ENCODE results near the gene ALK.

ALK gene

GRCh38 chr2:29201979-29202378 lies 719.4 kb downstream of the ALK start:
- DNase-seq (ENCODE audit: extremely low read depth, low read depth) = no peak
- no peak for TF ChIP-seq CTCF (IDR thresholded peaks at IDR 0.05; ENCODE audit: low read depth, low read length)

DNA sequence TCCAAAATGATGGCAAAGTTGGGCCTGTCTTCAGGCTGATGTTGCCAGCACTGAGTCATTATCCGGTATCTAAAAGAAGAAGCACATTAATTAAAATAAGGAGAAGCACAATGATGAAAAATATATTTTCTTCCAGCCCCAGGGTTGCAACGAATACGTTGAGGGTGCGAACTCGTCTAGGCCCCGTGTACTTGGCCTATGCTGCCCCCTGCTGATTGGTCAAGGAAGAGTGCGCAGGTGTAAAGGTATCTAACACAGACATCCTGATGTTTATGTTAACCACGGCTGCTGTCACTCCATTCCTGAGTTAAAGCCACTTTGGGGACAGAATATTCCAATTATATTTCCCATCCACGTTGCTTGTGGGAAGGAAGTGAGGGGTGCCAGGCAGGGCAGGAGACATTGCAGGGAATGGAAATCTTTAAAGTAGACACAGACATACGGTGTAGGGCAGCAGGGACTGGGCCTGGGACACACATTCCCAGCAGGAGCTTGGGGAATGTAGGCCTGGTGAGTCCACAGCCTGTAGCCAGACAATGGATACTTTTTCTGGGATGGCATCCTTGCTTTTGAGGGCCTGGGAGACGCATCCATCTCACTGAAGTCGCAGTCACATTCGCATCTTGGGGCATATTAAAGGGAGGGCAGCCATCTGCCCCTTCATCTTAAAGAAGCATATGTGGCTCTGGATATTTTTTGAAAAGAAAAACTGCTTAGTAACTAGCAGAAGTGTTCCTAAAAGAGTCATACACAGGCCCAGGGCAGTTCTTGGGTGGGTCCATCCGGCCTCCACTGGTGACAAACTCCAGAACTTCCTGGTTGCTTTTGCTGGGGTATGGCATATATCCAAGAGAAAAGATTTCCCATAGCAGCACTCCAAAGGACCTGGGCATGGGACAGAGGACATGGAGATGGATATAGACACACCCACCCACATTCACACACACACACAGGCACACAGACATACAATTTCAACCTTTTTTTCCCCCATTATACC lies 724.3 kb downstream of the ALK start:
- peak; percentile 74 for TF ChIP-seq CTCF (IDR thresholded peaks at IDR 0.05; ENCODE audit: low read depth, low read length)
- no peak for DNase-seq (ENCODE audit: extremely low read depth, low read depth)

DNA sequence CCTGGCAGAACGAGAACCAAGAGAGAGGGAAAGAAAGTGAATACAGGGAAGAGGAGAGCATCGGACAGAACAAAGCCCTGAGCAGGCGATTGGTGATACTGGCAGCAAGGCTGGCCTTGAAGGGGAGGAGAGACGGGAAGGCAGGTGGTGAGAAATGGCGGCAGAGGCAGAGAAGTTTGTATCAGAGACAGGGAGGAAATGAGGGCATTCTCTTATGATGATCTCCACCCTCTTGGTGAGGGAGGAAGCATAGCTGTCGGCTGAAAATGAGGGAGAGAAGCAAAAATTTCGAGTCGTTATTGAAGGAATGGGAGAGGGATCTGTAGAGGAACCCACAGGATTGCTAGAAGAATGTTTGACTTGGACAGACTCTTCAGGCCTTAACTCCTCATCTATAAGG lies 725.6 kb downstream of the ALK start:
- no peak for DNase-seq (ENCODE audit: extremely low read depth, low read depth)
- TF ChIP-seq CTCF (IDR thresholded peaks at IDR 0.05; ENCODE audit: low read depth, low read length) = no peak

GRCh38 chr2:29193681-29194080 lies 727.7 kb downstream of the ALK start:
- no peak for DNase-seq (ENCODE audit: extremely low read depth, low read depth)
- TF ChIP-seq CTCF (IDR thresholded peaks at IDR 0.05; ENCODE audit: low read depth, low read length) = no peak

DNA sequence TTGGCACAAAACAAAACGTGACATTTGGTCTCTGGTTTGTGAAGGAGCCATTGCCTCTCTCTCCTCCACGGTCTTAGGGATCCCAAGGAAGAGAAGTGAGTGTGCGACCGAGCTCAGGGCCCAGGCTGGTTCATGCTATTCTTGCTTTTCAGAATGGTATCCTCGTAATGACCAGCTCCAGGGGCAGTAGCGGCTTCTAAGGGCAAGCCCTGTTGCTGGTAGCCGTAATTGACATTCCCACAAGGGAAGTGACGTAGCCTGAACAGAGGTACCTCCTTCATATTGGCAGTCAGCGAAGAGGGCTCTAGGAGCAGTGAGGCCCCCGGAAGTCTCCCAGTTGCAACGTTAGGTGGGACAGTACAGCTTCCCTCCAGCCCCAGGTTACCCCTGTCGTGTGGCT lies 728.3 kb downstream of the ALK start:
- no peak for TF ChIP-seq CTCF (IDR thresholded peaks at IDR 0.05; ENCODE audit: low read depth, low read length)
- DNase-seq (ENCODE audit: extremely low read depth, low read depth) = no peak

GRCh38 chr2:29192526-29192925 lies 728.9 kb downstream of the ALK start:
- no peak for DNase-seq (ENCODE audit: extremely low read depth, low read depth)
- no peak for TF ChIP-seq CTCF (IDR thresholded peaks at IDR 0.05; ENCODE audit: low read depth, low read length)

GRCh38 chr2:29191817-29192216 lies 729.6 kb downstream of the ALK start:
- DNase-seq (ENCODE audit: extremely low read depth, low read depth) = no peak
- TF ChIP-seq CTCF (IDR thresholded peaks at IDR 0.05; ENCODE audit: low read depth, low read length) = no peak

All from AG09319 (cell line).